ENCODE results near the gene VDR.

The VDR gene

DNA sequence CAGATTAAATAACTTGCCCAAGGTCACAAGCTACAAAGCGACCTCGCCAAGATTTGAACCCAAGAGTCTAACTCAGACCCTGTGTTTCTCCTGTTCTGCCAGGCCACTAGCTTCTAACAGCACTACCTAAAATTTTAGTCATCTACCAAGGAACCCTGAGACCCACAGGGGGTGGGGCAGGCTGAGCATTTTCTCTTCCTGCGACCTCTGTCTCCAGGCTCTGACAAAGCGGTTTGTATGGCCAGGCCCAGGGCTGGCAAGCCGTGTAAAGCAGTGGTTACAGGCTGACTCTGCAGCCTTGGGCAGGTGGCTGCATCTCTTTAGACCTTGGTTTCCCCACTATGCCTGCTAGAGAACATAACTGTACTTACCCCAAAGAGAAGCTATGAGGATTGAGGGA is 5.3 kb downstream of the VDR start:
- no peak for DNase-seq (ENCODE audit: low read depth)
- H3K4me3 ChIP-seq (ENCODE audit: low read depth, low read length) = no peak overlapping the region

DNA sequence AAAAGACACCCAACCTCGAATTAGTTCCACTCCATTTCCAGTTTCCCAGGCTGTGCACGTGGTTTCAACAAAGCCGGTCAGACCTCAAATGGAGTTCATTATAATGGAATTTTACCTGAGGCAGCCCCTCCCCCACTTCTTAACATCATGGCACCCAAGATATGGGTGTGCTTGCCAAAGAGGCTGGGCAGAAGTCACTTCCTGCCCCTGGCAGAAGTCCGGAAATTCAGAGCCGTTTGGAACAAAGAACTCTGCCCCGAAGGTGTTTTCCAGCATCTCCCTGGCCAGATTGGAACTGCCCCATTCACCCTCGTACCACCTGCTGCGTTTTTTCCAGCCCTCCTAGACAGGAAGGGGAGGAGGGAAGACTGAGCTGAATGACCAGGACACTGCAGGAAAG is 8.2 kb downstream of the VDR start:
- no peak for DNase-seq (ENCODE audit: low read depth)
- H3K4me3 ChIP-seq (ENCODE audit: low read depth, low read length) = no peak overlapping the region

DNA sequence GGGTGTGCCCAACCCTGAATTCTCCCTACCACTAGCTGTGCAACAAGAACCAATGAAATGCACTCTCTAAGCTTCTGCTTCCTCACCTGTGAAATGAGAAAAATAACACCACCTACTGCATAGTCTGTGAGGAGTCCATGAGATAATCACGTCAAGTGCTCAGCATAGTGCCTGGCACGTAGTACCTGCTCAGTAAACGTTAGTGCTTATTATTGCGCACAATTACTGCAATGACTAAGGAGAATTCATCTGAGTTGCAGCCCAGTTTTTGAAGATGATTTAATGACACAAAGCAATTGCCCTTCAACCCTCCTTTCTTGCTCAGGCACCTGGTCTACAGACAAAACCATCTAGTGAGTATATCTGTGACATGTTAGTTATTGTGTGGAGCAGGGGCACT is 8.8 kb downstream of the VDR start:
- no peak overlapping the region for H3K4me3 ChIP-seq (ENCODE audit: low read depth, low read length)
- DNase-seq (ENCODE audit: low read depth) = no peak

DNA sequence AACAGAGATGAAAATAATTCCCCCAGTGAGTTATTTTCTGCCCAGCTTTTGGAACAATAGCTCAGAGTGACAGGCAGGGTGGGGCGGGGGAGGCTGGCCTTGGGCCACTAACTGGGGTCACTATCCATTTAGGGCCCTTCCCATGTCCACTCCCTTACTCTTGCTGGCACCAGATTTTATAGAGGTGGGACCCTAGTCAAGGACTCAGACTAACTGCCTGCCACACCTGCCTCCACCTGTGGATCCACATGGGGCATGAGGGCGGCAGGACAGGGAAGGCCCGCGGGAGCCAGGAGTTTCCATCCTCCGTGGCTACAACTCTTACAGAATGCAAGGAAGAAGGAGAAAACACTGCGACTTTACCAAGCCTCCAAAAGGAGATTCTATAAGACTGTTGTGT is 10.1 kb downstream of the VDR start:
- no peak for DNase-seq (ENCODE audit: low read depth)
- no peak overlapping the region for H3K4me3 ChIP-seq (ENCODE audit: low read depth, low read length)

GRCh38 chr12:47894068-47894467 is 10.7 kb downstream of the VDR start:
- no peak for DNase-seq (ENCODE audit: low read depth)
- H3K4me3 ChIP-seq (ENCODE audit: low read depth, low read length) = no peak overlapping the region

- no peak for DNase-seq (ENCODE audit: low read depth)
- no peak overlapping the region for H3K4me3 ChIP-seq (ENCODE audit: low read depth, low read length)
These were observed 12.0 kb downstream of the VDR start for GRCh38 chr12:47892819-47893218.

DNA sequence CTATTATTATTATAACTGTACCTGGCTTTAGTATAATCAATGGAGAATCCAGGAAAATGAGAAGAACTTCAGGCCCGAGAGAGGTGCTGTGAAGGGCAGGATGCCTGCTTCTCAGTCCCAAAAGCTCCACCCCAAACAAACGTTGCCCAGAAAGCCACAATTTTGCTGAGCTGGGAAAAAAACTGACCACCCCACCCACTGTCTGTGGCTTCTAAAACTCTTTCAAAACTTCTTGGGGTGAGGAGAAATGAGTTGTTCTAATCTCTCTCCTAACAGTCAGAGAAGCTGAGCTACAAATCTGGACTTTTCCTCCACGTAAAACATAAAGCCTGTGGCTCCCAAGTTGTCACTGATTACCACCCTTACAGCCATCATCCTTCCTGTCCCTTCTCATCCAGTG is 13.4 kb downstream of the VDR start:
- H3K4me3 ChIP-seq (ENCODE audit: low read depth, low read length) = no peak overlapping the region
- no peak for DNase-seq (ENCODE audit: low read depth)

GRCh38 chr12:47889040-47889439 is 15.8 kb downstream of the VDR start:
- DNase-seq (ENCODE audit: low read depth) = no peak
- H3K4me3 ChIP-seq (ENCODE audit: low read depth, low read length) = no peak overlapping the region

GRCh38 chr12:47888153-47888819 is 16.5 kb downstream of the VDR start:
- H3K4me3 ChIP-seq (ENCODE audit: low read depth, low read length) = no peak overlapping the region
- no peak for DNase-seq (ENCODE audit: low read depth)

DNA sequence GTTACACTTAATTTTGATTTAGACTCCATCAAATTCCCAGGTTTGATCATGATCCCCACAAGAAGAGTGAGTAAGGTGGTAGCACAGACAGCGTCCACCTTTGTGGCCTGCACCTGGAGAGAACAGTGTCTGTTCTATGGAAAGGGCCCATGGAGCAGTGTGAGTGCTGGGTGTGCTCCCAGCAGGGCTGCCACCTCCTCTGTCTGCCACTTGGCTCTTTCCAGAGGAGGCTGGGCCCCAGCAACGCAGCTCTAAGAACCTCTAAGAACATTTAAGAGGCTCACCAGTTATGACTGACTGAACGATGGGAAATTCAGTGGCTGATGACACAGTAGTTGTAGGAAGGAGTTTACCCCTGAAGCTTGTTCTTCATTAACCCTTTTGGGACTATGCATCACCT is 17.3 kb downstream of the VDR start:
- DNase-seq (ENCODE audit: low read depth) = no peak
- H3K4me3 ChIP-seq (ENCODE audit: low read depth, low read length) = no peak overlapping the region

DNA sequence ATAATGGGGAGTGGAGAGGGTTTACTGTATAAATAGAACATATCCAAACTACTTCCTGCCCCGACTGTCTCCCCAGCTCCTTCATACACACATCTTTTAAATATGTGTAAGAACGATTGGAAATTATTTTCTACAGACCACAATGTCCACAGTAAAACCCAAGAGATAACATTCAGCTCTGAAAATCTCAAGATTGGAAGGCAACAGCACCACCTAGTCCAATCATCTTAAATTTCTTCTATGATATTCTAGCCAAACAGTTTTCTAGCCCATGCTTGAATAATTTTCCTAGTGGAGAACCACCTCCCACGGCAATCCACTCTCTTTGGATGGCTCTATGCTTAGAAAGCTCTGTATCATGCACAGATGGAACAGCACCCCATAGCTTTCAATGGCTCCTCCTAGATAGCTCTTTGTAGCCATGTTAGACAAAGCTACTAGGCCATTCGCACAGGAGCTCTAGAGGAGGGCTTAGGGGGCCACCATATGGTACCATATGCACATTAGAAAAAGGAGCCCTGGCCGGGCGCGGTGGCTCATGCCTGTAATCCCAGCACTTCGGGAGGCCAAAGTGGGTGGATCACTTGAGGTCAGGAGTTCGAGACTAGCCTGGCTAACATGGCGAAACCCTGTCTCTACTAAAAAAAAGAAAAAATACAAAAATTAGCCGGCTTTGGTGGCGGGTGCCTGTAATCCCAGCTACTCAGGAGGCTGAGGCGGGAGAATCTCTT is 18.1 kb downstream of the VDR start:
- DNase-seq (ENCODE audit: low read depth) = no peak
- H3K4me3 ChIP-seq (ENCODE audit: low read depth, low read length) = no peak overlapping the region

DNA sequence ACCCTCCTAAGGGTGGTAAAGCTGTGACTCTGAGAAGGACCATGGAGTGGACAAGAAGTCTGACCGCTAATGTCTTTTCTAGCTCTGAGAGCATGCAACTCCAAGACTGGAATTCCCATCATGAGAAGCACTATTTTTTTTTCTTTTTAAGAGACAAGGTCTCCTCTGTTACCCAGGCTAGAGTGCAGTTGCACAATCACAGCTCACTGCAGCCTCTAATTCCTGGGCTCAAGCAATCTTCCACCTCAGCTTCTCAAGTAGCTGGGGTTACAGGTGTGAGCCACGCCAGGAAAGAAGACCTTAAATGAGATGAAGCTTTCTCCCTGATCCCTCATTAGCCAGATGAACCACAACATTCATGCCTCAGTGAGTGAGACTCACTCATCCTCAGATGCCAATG is 19.2 kb downstream of the VDR start:
- H3K4me3 ChIP-seq (ENCODE audit: low read depth, low read length) = no peak overlapping the region
- no peak for DNase-seq (ENCODE audit: low read depth)

GRCh38 chr12:47885012-47885501 is 19.7 kb downstream of the VDR start:
- H3K4me3 ChIP-seq (ENCODE audit: low read depth, low read length) = no peak overlapping the region
- no peak for DNase-seq (ENCODE audit: low read depth)

DNA sequence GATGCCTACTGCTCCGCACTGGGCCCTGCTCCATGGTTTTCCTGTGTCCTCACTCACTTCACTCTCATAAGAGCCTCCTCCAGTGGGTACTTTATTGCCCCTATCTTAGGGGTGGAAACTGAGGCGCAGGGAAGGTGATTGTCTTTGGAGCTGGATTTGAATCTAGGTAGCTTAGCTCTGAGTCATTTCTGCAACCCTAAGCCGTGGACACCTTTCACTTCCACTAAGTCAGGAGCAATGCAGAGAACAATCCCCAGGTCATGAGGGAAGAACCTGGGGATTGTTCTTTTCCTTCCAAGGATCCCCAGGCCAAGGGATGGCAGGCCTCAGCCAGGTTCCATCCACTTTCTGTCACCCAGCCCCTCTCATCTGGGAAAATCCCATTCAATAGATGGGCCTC is 20.3 kb downstream of the VDR start:
- DNase-seq (ENCODE audit: low read depth) = no peak
- no peak overlapping the region for H3K4me3 ChIP-seq (ENCODE audit: low read depth, low read length)

GRCh38 chr12:47883663-47884195 is 21.1 kb downstream of the VDR start:
- DNase-seq (ENCODE audit: low read depth) = no peak
- H3K4me3 ChIP-seq (ENCODE audit: low read depth, low read length) = no peak overlapping the region

- H3K4me3 ChIP-seq (ENCODE audit: low read depth, low read length) = no peak overlapping the region
- no peak for DNase-seq (ENCODE audit: low read depth)
These were observed 21.8 kb downstream of the VDR start for GRCh38 chr12:47882781-47883546.

GRCh38 chr12:47881826-47882427 is 22.9 kb downstream of the VDR start:
- peak; percentile 99 for DNase-seq (ENCODE audit: low read depth)
- no peak overlapping the region for H3K4me3 ChIP-seq (ENCODE audit: low read depth, low read length)

GRCh38 chr12:47881051-47881450 is 23.7 kb downstream of the VDR start:
- DNase-seq (ENCODE audit: low read depth) = no peak
- no peak overlapping the region for H3K4me3 ChIP-seq (ENCODE audit: low read depth, low read length)

GRCh38 chr12:47878918-47879481 is 25.8 kb downstream of the VDR start:
- DNase-seq (ENCODE audit: low read depth) = no peak
- no peak overlapping the region for H3K4me3 ChIP-seq (ENCODE audit: low read depth, low read length)
